Measurements from ENCODE around the gene PLA2G7. TPM values are rescaled to one million over a fixed set of nuclear protein-coding genes. Genes with fewer than 3 reads are reported as not detected.

PLA2G7 gene
- total RNA-seq, 2 experiments from 2014 or later: not detected

DNA sequence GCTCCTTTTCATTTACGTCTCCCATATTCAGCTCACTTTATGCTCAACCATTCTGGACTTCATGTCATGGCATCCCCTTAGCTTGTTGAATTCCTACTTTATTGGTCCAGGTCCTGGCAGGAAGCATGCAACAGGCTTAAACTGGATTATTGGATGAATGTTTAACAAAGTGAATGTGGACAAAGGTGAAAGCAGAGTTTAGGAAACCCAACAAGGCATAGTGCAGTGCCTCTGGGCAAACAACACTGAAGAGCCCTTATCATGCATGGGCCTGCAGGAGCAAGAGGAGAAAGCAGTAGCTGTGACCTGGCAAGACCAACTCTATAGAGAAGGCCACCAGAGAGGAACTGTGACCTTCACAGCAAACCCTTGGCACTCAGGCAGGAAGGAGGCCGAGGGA is 6.3 kb upstream of the PLA2G7 start:
- no peak overlapping the region for H3K4me3 Mint-ChIP-seq
- ATAC-seq (no peak), DNase-seq (no peak)
- CTCF ChIA-PET: no interaction called here
- H3K36me3 Mint-ChIP-seq: no peaks in the 10 kb centered on the region
- no peaks in the 10 kb centered on the region for H3K4me1 Mint-ChIP-seq
- no peak overlapping the region for H3K27ac Mint-ChIP-seq
- no peaks in the 10 kb centered on the region for H3K9me3 Mint-ChIP-seq (ENCODE audit: low read depth)
- peaks cover 32% of the 10 kb centered on the region for H3K27me3 Mint-ChIP-seq

- Mint-ChIP-seq H3K36me3 (peaks cover 3% of the 10 kb centered on the region), H3K27me3 (peaks cover 60% of the 10 kb centered on the region), H3K4me1 (peaks cover 3% of the 10 kb centered on the region), H3K9me3 (ENCODE audit: low read depth) (no peaks in the 10 kb centered on the region), H3K27ac (no peak overlapping the region), H3K4me3 (no peak overlapping the region)
- ATAC-seq: no peak
- CTCF ChIA-PET: no interaction called here
- no peak for DNase-seq
These were observed 1.7 kb upstream of the PLA2G7 start for GRCh38 chr6:46736906-46737305.

GRCh38 chr6:46735720-46736031 is 501 bp upstream of the PLA2G7 start:
- H3K36me3 Mint-ChIP-seq: peaks cover 3% of the 10 kb centered on the region
- H3K27ac Mint-ChIP-seq: no peak overlapping the region
- peaks cover 67% of the 10 kb centered on the region for H3K27me3 Mint-ChIP-seq
- H3K4me3 Mint-ChIP-seq: no peak overlapping the region
- H3K9me3 Mint-ChIP-seq (ENCODE audit: low read depth): no peaks in the 10 kb centered on the region
- DNase-seq: no peak
- ATAC-seq: no peak
- peaks cover 3% of the 10 kb centered on the region for H3K4me1 Mint-ChIP-seq
- CTCF ChIA-PET: interaction anchor here (0.6 kb wide), 1 partner anchor 62 kb away, joined by 3 read pairs; no protein-coding TSS in a partner anchor

GRCh38 chr6:46733341-46733801 is 1.8 kb downstream of the PLA2G7 start:
- peaks cover 70% of the 10 kb centered on the region for H3K27me3 Mint-ChIP-seq

GRCh38 chr6:46730921-46731461 is 4.2 kb downstream of the PLA2G7 start:
- CTCF ChIA-PET: no interaction called here

More at GRCh38 chr6:46733341-46733801, 1.8 kb downstream of the PLA2G7 start:
- Mint-ChIP-seq H3K4me1 (peaks cover 3% of the 10 kb centered on the region), H3K36me3 (peaks cover 3% of the 10 kb centered on the region), H3K4me3 (no peak overlapping the region), H3K27ac (no peak overlapping the region), H3K9me3 (ENCODE audit: low read depth) (no peaks in the 10 kb centered on the region)
- ATAC-seq (no peak), DNase-seq (no peak)
- CTCF ChIA-PET: no interaction called here

DNA sequence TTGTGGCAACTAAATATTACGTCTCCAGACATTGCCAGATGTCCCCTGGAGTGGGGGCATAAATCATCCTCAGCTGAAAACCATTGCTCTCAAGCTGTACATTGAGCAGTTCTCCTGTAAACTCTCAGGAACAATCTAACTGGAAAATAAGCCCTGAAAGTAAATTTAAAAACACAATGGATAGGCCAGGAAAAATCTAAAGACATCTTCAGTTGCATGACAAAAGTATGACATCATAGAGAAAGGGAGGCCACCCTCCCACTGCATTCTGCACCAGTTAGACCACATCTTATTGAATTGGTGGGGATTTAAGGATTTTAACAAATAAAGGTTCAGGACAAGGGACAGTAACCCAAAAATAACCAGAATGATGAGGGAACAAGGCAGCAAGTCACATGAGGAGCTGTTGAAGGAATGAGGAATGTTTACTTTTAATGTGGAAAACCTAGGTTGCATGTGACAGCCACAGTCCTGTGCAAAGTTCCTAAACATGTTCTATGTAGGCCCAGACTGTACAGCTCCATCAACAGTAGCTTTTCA is 5.3 kb downstream of the PLA2G7 start:
- CTCF ChIA-PET: no interaction called here
- Mint-ChIP-seq H3K36me3 (no peaks in the 10 kb centered on the region), H3K9me3 (ENCODE audit: low read depth) (no peaks in the 10 kb centered on the region), H3K4me3 (no peak overlapping the region), H3K27ac (no peak overlapping the region), H3K4me1 (no peaks in the 10 kb centered on the region), H3K27me3 (peaks cover 63% of the 10 kb centered on the region)
- DNase-seq (no peak), ATAC-seq (no peak)

More at GRCh38 chr6:46730921-46731461, 4.2 kb downstream of the PLA2G7 start:
- H3K36me3 Mint-ChIP-seq: peaks cover 3% of the 10 kb centered on the region
- H3K9me3 Mint-ChIP-seq (ENCODE audit: low read depth): no peaks in the 10 kb centered on the region
- H3K27me3 Mint-ChIP-seq: peaks cover 68% of the 10 kb centered on the region
- no peak overlapping the region for H3K4me3 Mint-ChIP-seq
- no peak for DNase-seq
- ATAC-seq: no peak
- no peak overlapping the region for H3K27ac Mint-ChIP-seq
- H3K4me1 Mint-ChIP-seq: peaks cover 3% of the 10 kb centered on the region

DNA sequence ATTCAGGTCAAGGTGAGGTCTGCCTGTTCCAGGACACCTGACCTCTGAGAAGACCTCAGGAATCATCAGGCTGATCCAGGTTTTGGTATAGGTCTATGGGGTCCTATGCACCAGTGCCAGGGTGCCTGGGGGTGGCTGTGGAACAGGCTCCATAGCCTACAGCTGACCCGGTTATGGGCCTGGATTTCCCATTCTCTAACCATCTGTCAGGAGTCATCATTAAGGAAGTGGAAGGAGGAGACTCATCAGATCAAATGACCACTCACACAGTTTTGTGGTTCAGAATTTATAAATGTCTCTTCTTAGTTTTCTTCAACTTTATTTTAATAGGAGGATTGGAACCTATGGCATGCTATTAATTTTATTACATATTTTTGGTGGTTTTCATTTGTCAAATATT is 14.8 kb downstream of the PLA2G7 start:
- no peak overlapping the region for H3K27ac Mint-ChIP-seq
- no peak overlapping the region for H3K4me3 Mint-ChIP-seq
- H3K9me3 Mint-ChIP-seq (ENCODE audit: low read depth): no peaks in the 10 kb centered on the region
- H3K36me3 Mint-ChIP-seq: no peaks in the 10 kb centered on the region
- DNase-seq (no peak), ATAC-seq (no peak)
- CTCF ChIA-PET: no interaction called here
- H3K4me1 Mint-ChIP-seq: peaks cover 1% of the 10 kb centered on the region
- H3K27me3 Mint-ChIP-seq: peaks cover 39% of the 10 kb centered on the region

DNA sequence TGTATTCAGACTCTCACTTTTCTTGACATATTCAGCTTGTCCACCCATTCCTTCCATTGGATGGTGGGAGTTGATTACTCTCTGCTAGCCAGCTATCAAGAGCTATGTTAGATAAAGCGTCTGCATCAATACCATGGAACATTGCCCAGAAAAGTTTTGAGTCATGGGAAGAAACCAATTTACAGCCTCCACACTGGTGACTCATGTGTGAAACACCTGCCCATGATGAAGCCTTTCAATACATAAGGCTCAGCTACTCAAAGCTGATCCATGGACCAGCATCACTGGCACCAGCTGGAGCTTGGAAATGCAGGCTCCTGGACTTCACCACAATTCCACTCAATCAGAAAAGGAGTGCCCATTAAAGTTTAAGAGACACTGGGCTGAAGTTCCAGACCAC is 16.1 kb downstream of the PLA2G7 start:
- no peak overlapping the region for H3K27ac Mint-ChIP-seq
- H3K36me3 Mint-ChIP-seq: no peaks in the 10 kb centered on the region
- H3K4me3 Mint-ChIP-seq: no peak overlapping the region
- DNase-seq (no peak), ATAC-seq (no peak)
- CTCF ChIA-PET: no interaction called here
- H3K27me3 Mint-ChIP-seq: peaks cover 33% of the 10 kb centered on the region
- peaks cover 1% of the 10 kb centered on the region for H3K4me1 Mint-ChIP-seq
- no peaks in the 10 kb centered on the region for H3K9me3 Mint-ChIP-seq (ENCODE audit: low read depth)

GRCh38 chr6:46715141-46715540 is 20.0 kb downstream of the PLA2G7 start:
- H3K36me3 Mint-ChIP-seq: no peaks in the 10 kb centered on the region
- ATAC-seq (no peak), DNase-seq (no peak)
- H3K4me1 Mint-ChIP-seq: peaks cover 1% of the 10 kb centered on the region
- peaks cover 23% of the 10 kb centered on the region for H3K27me3 Mint-ChIP-seq
- no peak overlapping the region for H3K27ac Mint-ChIP-seq
- H3K4me3 Mint-ChIP-seq: no peak overlapping the region
- H3K9me3 Mint-ChIP-seq (ENCODE audit: low read depth): no peaks in the 10 kb centered on the region
- CTCF ChIA-PET: no interaction called here

DNA sequence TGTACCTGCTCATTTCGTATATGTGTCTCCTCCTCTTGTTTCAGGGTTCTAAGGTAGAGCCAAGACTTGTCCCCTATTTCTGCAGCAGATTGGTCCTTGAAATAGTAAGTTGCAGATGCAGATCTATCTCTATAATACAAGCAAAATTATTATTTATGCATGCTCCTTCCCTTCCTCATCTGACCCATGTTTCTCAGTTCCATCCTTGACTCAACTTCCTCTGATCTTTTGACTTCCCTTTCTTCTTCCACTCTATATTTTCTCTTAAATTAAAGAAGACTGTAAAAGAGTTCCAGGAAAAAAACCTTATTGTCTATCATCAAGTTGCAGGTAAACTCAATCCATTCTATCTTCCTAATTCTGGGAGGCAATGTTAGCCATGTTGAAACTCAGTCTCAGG is 23.7 kb downstream of the PLA2G7 start:
- ATAC-seq: no peak
- no peak overlapping the region for H3K4me3 Mint-ChIP-seq

DNA sequence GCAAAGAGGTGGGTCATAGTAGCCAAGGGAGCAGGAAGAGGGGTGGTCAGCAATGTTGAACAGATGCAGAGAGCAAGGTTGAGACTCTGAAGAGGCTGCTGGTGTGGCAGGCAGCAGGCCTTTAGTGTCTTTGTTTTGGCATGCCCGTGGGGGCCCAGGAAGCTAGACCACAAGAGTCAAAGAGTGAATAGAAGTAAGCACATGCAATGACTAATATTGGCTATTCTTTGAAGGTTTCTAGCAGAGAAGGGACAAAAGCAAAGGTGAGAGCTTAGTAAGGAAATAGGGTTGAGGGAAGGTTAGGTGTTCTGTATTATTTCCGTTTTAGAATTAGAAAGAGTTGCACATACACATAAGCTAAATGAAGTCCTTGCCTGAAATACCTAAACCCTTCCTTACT is 28.7 kb downstream of the PLA2G7 start:
- ATAC-seq: no peak
- peaks cover 25% of the 10 kb centered on the region for H3K27me3 Mint-ChIP-seq
- H3K4me1 Mint-ChIP-seq: peaks cover 8% of the 10 kb centered on the region
- no peaks in the 10 kb centered on the region for H3K36me3 Mint-ChIP-seq
- H3K4me3 Mint-ChIP-seq: no peak overlapping the region
- no peaks in the 10 kb centered on the region for H3K9me3 Mint-ChIP-seq (ENCODE audit: low read depth)
- CTCF ChIA-PET: no interaction called here
- H3K27ac Mint-ChIP-seq: no peak overlapping the region
- DNase-seq: peak; percentile 45

More for the DNA sequence above, 23.7 kb downstream of the PLA2G7 start:
- peaks cover under 1% of the 10 kb centered on the region for H3K4me1 Mint-ChIP-seq
- H3K9me3 Mint-ChIP-seq (ENCODE audit: low read depth): no peaks in the 10 kb centered on the region
- H3K27me3 Mint-ChIP-seq: peaks cover 19% of the 10 kb centered on the region
- CTCF ChIA-PET: no interaction called here
- H3K36me3 Mint-ChIP-seq: no peaks in the 10 kb centered on the region
- H3K27ac Mint-ChIP-seq: no peak overlapping the region
- DNase-seq: no peak

GRCh38 chr6:46704562-46704961 is 30.6 kb downstream of the PLA2G7 start:
- no peaks in the 10 kb centered on the region for H3K36me3 Mint-ChIP-seq
- H3K4me1 Mint-ChIP-seq: peaks cover 9% of the 10 kb centered on the region

GRCh38 chr6:46699970-46700369 is 35.2 kb downstream of the PLA2G7 start:
- Mint-ChIP-seq H3K9me3 (ENCODE audit: low read depth) (no peaks in the 10 kb centered on the region), H3K36me3 (no peaks in the 10 kb centered on the region), H3K27me3 (peaks cover 25% of the 10 kb centered on the region), H3K4me3 (no peak overlapping the region), H3K27ac (no peak overlapping the region), H3K4me1 (peaks cover 6% of the 10 kb centered on the region)
- ATAC-seq (no peak), DNase-seq (no peak)
- CTCF ChIA-PET: interaction anchor here (1.1 kb wide), 1 partner anchor 346 kb away, joined by 3 read pairs; no protein-coding TSS in a partner anchor

More at GRCh38 chr6:46704562-46704961, 30.6 kb downstream of the PLA2G7 start:
- no peak overlapping the region for H3K27ac Mint-ChIP-seq
- CTCF ChIA-PET: no interaction called here
- no peak for ATAC-seq
- no peak overlapping the region for H3K4me3 Mint-ChIP-seq
- peaks cover 23% of the 10 kb centered on the region for H3K27me3 Mint-ChIP-seq
- DNase-seq: no peak
- H3K9me3 Mint-ChIP-seq (ENCODE audit: low read depth): no peaks in the 10 kb centered on the region

GRCh38 chr6:46690911-46691451 is 44.2 kb downstream of the PLA2G7 start:
- CTCF ChIA-PET: no interaction called here
- H3K36me3 Mint-ChIP-seq: no peaks in the 10 kb centered on the region
- no peak for ATAC-seq

More at GRCh38 chr6:46690911-46691451, 44.2 kb downstream of the PLA2G7 start:
- Mint-ChIP-seq H3K4me1 (no peaks in the 10 kb centered on the region), H3K9me3 (ENCODE audit: low read depth) (peaks cover 2% of the 10 kb centered on the region), H3K4me3 (no peak overlapping the region), H3K27ac (no peak overlapping the region), H3K27me3 (peaks cover 24% of the 10 kb centered on the region)
- DNase-seq: no peak

Data from activated CD8-positive, alpha-beta memory T cell treated with anti-CD3 and anti-CD28 coated beads, Interleukin-2, amount 10 ng/mL, durations not matched to agents 7 days and 5 days (primary cell).